ENCODE measurements around the gene PRKAB1.

GRCh38 chr12:119666900-119667576 is 895 bp upstream of the PRKAB1 start:
- TF ChIP-seq CTCF (conservative IDR thresholded peaks at IDR 0.05; ENCODE audit: low read depth in 2 of 2): no peak
- no peak for TF ChIP-seq EZH2 (IDR thresholded peaks at IDR 0.05; ENCODE audit: low read depth, unreplicated experiment)
- TF ChIP-seq ETS1 (IDR thresholded peaks at IDR 0.05): no peak
- no peak for TF ChIP-seq POLR2AphosphoS5 (IDR thresholded peaks at IDR 0.05; ENCODE audit: low read depth)
- TF ChIP-seq REST (IDR thresholded peaks at IDR 0.05; ENCODE audit: unreplicated experiment): no peak
- TF ChIP-seq EZH2phosphoT487 (IDR thresholded peaks at IDR 0.05; ENCODE audit: unreplicated experiment): no peak
- no peak for TF ChIP-seq JUNB (IDR thresholded peaks at IDR 0.05; ENCODE audit: unreplicated experiment)
- TF ChIP-seq ZNF331 (CRISPR knock-in tag; IDR thresholded peaks at IDR 0.05; ENCODE audit: low read depth): no peak
- no peak for TF ChIP-seq ZNF114 (CRISPR knock-in tag; IDR thresholded peaks at IDR 0.05)
- no peak for TF ChIP-seq NANOG (IDR thresholded peaks at IDR 0.05; ENCODE audit: borderline replicate concordance)
- no peak for TF ChIP-seq CREB1 (CRISPR knock-in tag; IDR thresholded peaks at IDR 0.05; ENCODE audit: low read depth)
- TF ChIP-seq STAT1 (IDR thresholded peaks at IDR 0.05; ENCODE audit: unreplicated experiment): no peak
- TF ChIP-seq ZNF462 (CRISPR knock-in tag; IDR thresholded peaks at IDR 0.05): no peak

Data from GM23338 (cell line).